ENCODE data around the gene RPLP2.

RPLP2 gene

DNA sequence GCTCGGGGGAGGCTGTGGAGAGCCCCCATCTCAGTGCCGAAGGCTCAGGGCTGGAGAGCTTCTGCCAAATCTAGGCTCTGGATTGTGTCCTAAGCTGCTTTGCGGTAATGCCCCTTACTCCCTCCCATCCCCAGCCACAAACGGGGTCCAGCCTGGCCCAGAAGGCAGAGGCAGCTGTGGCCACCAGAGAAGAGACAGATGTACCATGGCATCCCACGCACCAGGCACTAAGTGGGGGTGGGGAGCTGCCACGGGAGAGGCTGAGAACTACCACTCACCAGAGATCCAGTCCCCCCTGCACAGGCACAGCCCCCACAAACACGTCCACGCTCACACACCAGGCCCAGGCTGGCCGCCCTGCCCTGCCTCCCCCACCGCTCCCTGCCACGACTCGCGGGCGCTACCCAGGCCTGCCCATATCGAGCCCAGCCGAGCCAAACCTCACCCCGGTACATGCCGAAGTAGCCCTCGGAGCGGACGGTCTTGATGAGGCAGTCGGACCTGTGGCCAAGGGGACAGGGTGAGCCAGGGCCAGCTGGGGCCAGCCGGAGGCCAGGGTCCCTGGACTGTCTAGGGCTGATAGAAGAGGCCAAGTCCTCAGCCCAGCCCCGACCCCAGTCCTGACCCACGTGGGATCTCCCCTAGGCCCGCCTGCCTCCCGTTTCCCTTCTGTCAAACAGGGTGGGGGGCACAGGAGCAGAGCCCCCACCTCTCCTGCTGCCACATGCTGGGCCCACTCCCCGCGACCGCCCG lies 15.6 kb upstream of the RPLP2 start:
- Histone ChIP-seq H3K27me3 (ENCODE audit: insufficient read depth, low read length, poor library complexity) (no peaks in the 10 kb centered on the region), H3K4me3 (ENCODE audit: low read depth in 1 of 2, low read length in 2 of 2) (no peak overlapping the region), H3K4me1 (ENCODE audit: insufficient read depth, low read length) (peaks cover 37% of the 10 kb centered on the region), H3K79me2 (ENCODE audit: insufficient read depth, low read length) (peaks cover 20% of the 10 kb centered on the region), H3K4me2 (ENCODE audit: insufficient read depth, low read length) (0 out of 2 replicates have a peak overlapping the region, but pooled peaks have one; percentile 14), H4K20me1 (ENCODE audit: insufficient read depth, low read length) (peaks cover 43% of the 10 kb centered on the region), H3K9ac (ENCODE audit: low read depth, low read length) (no peak overlapping the region), H2AFZ (ENCODE audit: low read depth, low read length) (no peak overlapping the region), H3K36me3 (ENCODE audit: insufficient read depth, low read length) (peaks cover 33% of the 10 kb centered on the region), H3K9me3 (ENCODE audit: insufficient read depth, low read length, severe bottlenecking) (no peaks in the 10 kb centered on the region), H3K27ac (ENCODE audit: low read length) (no peak overlapping the region)
- DNase-seq, result no peak
- no peak for TF ChIP-seq CTCF (IDR thresholded peaks at IDR 0.05; ENCODE audit: borderline replicate concordance, extremely low read depth, low read length, poor library complexity, severe bottlenecking)
- no peak for ATAC-seq (ENCODE audit: insufficient read depth, low read depth)

DNA sequence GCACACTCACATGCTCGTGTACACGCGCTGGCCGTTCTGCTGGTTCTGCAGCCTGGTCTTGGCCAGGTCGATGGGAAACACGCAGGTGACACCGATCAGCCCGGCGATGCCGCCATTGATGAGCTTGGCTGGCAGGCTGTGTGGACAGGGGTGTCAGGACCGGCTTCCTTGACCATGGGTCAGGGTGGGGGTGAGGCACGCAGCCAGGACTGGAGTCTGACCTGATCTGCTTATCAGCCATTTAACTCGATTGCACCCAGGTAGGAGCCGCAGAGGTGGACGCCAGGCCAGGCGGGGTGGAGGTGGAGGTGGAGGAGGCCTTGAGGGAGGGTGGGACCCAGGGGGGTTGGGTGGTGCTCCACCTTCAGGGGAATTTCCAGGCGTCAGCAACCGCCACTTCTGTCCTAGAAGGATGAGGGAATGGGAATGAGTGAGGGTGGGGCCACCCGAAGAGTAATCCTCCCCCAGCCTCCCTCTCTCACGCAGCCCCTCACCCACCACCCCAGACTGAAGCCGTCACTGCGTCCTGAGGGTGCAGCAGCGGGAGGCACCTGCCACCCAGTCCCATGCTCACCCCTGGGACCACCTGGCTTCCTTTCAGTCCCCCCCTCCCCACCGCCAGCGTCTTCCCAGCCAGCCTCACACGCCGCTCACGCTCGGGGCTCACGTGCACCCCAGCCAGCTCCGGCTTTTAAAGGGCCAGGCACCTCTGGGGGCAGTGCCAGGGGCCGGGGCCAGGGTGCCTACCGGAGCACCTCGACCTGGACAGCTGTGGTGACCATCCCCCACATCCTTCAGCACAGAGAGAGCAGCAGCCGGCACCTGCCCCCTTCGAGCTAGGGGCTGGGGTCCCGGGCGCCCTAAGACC lies 14.8 kb upstream of the RPLP2 start:
- Histone ChIP-seq H3K27ac (ENCODE audit: low read length) (no peak overlapping the region), H3K4me3 (ENCODE audit: low read depth in 1 of 2, low read length in 2 of 2) (peak overlapping the region in 1 of 2 experiments; percentile 98; a peak in 3 of 4 replicates), H3K36me3 (ENCODE audit: insufficient read depth, low read length) (peaks cover 41% of the 10 kb centered on the region), H3K4me2 (ENCODE audit: insufficient read depth, low read length) (peak overlapping the region; percentile 97), H3K27me3 (ENCODE audit: insufficient read depth, low read length, poor library complexity) (no peaks in the 10 kb centered on the region), H2AFZ (ENCODE audit: low read depth, low read length) (no peak overlapping the region), H4K20me1 (ENCODE audit: insufficient read depth, low read length) (peaks cover 48% of the 10 kb centered on the region), H3K9ac (ENCODE audit: low read depth, low read length) (peak overlapping the region; percentile 86), H3K9me3 (ENCODE audit: insufficient read depth, low read length, severe bottlenecking) (no peaks in the 10 kb centered on the region), H3K79me2 (ENCODE audit: insufficient read depth, low read length) (peaks cover 20% of the 10 kb centered on the region), H3K4me1 (ENCODE audit: insufficient read depth, low read length) (peaks cover 37% of the 10 kb centered on the region)
- ATAC-seq (ENCODE audit: insufficient read depth, low read depth) (no peak), DNase-seq (peak; percentile 38)
- TF ChIP-seq CTCF (IDR thresholded peaks at IDR 0.05; ENCODE audit: borderline replicate concordance, extremely low read depth, low read length, poor library complexity, severe bottlenecking), result no peak
- no peak for TF ChIP-seq EZH2 (IDR thresholded peaks at IDR 0.05; ENCODE audit: borderline replicate concordance, low read depth, low read length, severe bottlenecking)

DNA sequence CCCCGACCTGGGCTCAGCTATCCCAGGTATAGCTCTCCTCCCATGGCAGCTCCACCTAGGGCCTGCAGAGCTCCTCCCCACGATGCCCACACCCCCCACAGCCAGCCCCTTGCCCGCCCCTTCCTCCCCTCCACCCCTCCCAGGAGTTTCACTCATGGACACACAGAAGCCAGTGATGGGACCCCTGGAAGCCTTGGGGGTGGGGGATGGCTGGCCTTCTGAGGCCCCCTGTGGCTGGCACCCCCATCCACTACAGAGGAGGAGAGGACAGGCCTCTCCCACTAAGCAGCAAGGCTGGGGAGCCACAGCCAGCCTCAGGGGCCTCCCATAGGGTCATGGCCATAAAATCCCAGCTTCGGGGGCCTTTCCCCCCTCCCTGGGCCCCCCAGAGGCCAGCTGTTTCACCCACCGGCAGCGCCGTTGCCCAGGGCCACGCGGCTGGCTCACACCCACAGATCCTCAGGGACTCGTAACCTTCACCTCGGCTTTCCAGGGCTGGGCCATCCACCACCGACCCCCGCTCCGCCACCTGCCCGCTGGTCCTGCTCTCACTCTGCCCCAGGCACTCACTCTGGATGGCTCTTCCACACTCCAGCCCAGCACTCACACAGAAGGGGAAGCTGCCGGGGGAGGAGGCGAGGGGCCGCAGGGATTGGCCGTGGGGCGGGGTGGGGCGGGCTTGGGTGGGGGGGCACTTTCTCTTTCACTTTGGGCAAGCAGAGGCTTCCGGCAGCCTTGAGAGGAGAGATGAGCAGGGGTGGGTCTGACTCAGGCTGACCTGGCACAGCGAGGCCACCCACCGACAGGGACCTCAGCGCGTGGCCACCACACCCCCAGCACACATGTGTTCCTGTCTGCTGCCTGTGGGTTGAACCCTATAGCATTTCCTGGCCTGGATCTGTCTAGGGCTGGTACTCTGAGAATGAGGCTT lies 13.9 kb upstream of the RPLP2 start:
- Histone ChIP-seq H3K27me3 (ENCODE audit: insufficient read depth, low read length, poor library complexity) (no peaks in the 10 kb centered on the region), H3K4me3 (ENCODE audit: low read depth in 1 of 2, low read length in 2 of 2) (peak overlapping the region; percentile 67 to 98; a peak in 3 of 4 replicates), H3K9me3 (ENCODE audit: insufficient read depth, low read length, severe bottlenecking) (no peaks in the 10 kb centered on the region), H4K20me1 (ENCODE audit: insufficient read depth, low read length) (peaks cover 54% of the 10 kb centered on the region), H3K36me3 (ENCODE audit: insufficient read depth, low read length) (peaks cover 50% of the 10 kb centered on the region), H3K4me2 (ENCODE audit: insufficient read depth, low read length) (peak overlapping the region; percentile 97), H3K4me1 (ENCODE audit: insufficient read depth, low read length) (peaks cover 37% of the 10 kb centered on the region), H2AFZ (ENCODE audit: low read depth, low read length) (peak overlapping the region; percentile 37; the same call in 1 of the 2 replicates), H3K27ac (ENCODE audit: low read length) (peak overlapping the region; percentile 84), H3K79me2 (ENCODE audit: insufficient read depth, low read length) (peaks cover 20% of the 10 kb centered on the region), H3K9ac (ENCODE audit: low read depth, low read length) (peak overlapping the region; percentile 86)
- ATAC-seq (ENCODE audit: insufficient read depth, low read depth) (peak; percentile 64), DNase-seq (peak; percentile 86)
- TF ChIP-seq CTCF (IDR thresholded peaks at IDR 0.05; ENCODE audit: borderline replicate concordance, extremely low read depth, low read length, poor library complexity, severe bottlenecking) (peak; percentile 5), EZH2 (IDR thresholded peaks at IDR 0.05; ENCODE audit: borderline replicate concordance, low read depth, low read length, severe bottlenecking) (no peak)

All from DND-41 (cell line).